K562 (cell line): ENCODE results near the gene SSR2. TPM values are rescaled to one million over a fixed set of nuclear protein-coding genes. Genes with fewer than 3 reads are reported as not detected.

Experiments used
- CBX8 ChIP-seq: fragments of 200-600 bp; sonication (generic); IDR thresholded peaks from 2 replicates; pipeline ENCODE4 v1.6.1; 2012; ENCODE audit warnings: borderline replicate concordance, mixed run types, low read depth, mild to moderate bottlenecking, moderate library complexity, mixed read lengths, low read length, control low read depth, inconsistent platforms; ENCODE audit not compliant: poor library complexity, severe bottlenecking; ENCODE audit errors: extremely low read depth
- HDAC2 ChIP-seq: fragments of 450-650 bp; IDR thresholded peaks from 2 replicates; pipeline ENCODE4 v1.6.1; 2016; ENCODE audit warnings: mild to moderate bottlenecking
- KHSRP ChIP-seq: fragments of 450-650 bp; IDR thresholded peaks from 2 replicates; pipeline ENCODE4 v1.6.1; 2017
- KLF10 ChIP-seq: fragments of 250-450 bp; sonication (Bioruptor Pico); IDR thresholded peaks from 2 replicates; pipeline ENCODE4 v1.6.1; 2021; ENCODE audit warnings: matching md5 sums
- MAFK ChIP-seq: IDR thresholded peaks from 2 replicates; pipeline ENCODE4 v1.6.1; 2011; ENCODE audit warnings: low read length, improper control_type of control experiment
- MCM3 ChIP-seq: fragments of 450-650 bp; IDR thresholded peaks from 2 replicates; pipeline ENCODE4 v1.6.1; 2016
- MTF1 ChIP-seq: fragments of 250-450 bp; sonication (Bioruptor Pico); IDR thresholded peaks from 2 replicates; pipeline ENCODE4 v1.9.0; 2021; ENCODE audit warnings: moderate library complexity, mild to moderate bottlenecking, inconsistent platforms, borderline replicate concordance
- MXI1 ChIP-seq: IDR thresholded peaks from 2 replicates; pipeline ENCODE4 v1.6.1; 2011; ENCODE audit warnings: low read depth, mild to moderate bottlenecking, improper control_type of control experiment, low read length
- PTBP1 ChIP-seq: fragments of 200-400 bp; formaldehyde crosslinking; IDR thresholded peaks from 2 replicates; pipeline ENCODE4 v1.6.1; 2017; ENCODE audit warnings: low read depth, low read length
- RFX7 ChIP-seq: fragments of 250-450 bp; sonication (Bioruptor Pico); IDR thresholded peaks from 2 replicates; pipeline ENCODE4 v1.5.1; 2021; ENCODE audit warnings: mild to moderate bottlenecking
- TAF15 ChIP-seq: fragments of 200-400 bp; formaldehyde crosslinking; IDR thresholded peaks from 2 replicates; pipeline ENCODE4 v1.6.1; 2017; ENCODE audit warnings: mild to moderate bottlenecking, low read depth, low read length, moderate library complexity
- TSHZ1 ChIP-seq: fragments of 250-450 bp; sonication (Bioruptor Pico); IDR thresholded peaks from 2 replicates; pipeline ENCODE4 v1.4.0; 2020; ENCODE audit warnings: mild to moderate bottlenecking, moderate library complexity
- UBTF ChIP-seq, 2 experiments: IDR thresholded peaks; 2 replicates each; pipeline ENCODE4 v1.6.1; 2012; ENCODE audit warnings: improper control_type of control experiment in 2 of 2, low read depth in 2 of 2, low read length in 2 of 2, borderline replicate concordance in 1 of 2
- ZMIZ1 ChIP-seq, 2 experiments: fragments of 150-350 bp in 1 of 2; IDR thresholded peaks; 2 replicates each; pipeline ENCODE4 v1.6.1; 2012 to 2016; ENCODE audit warnings: low read depth in 2 of 2, low read length in 2 of 2, mild to moderate bottlenecking in 1 of 2, moderate library complexity in 1 of 2
- ZNF398 ChIP-seq: fragments of 250-450 bp; sonication (Bioruptor Pico); IDR thresholded peaks from 2 replicates; pipeline ENCODE4 v1.8.0; 2021; ENCODE audit warnings: moderate library complexity, mild to moderate bottlenecking, inconsistent platforms
- ZNF780A ChIP-seq: fragments of 250-450 bp; sonication (Bioruptor Pico); IDR thresholded peaks from 2 replicates; pipeline ENCODE4 v1.5.0; 2021; ENCODE audit warnings: mild to moderate bottlenecking
- polyA plus RNA-seq, 8 experiments: library from polyadenylated mRNA; depleted of rRNA in 4 of 8; stranded (reverse) in 5 of 8; unstranded in 3 of 8; fragments of >200 nt; fragmentation: Nextera tagmentation in 2 of 8; fragmentation: Illumina TruSeq in 1 of 8; extraction: Ambion mirVana in 2 of 8; extraction: Trizol in 1 of 8; gene quantifications; 2 replicates each; pipeline versions ENCODE4 v1.2.1 to v1.2.3, GENCODE V29; 2011 to 2014; ENCODE audit warnings: inconsistent platforms in 1 of 8, missing spikeins in 1 of 8
- total RNA-seq, 7 experiments: library from RNA; depleted of rRNA in 6 of 7; stranded (reverse); fragments of >200 nt in 6 of 7; fragmentation: Illumina TruSeq in 2 of 7; extraction: Trizol in 2 of 7; gene quantifications; 2 replicates each; pipeline versions ENCODE4 v1.2.1 to v1.2.3, GENCODE V29; 2011 to 2021; ENCODE audit warnings: low replicate concordance in 1 of 7

The SSR2 gene
- total and polyA plus RNA-seq, 9 of the 15 experiments (the other 6 are each of a cell fraction or from before 2014, with no cell fraction given): 161 to 411 (median 240) TPM

- 0 out of 4 replicates have a peak, but pooled peaks of 1 of the 2 experiments have one; percentile 25 for TF ChIP-seq UBTF (IDR thresholded peaks at IDR 0.05; ENCODE audit: borderline replicate concordance in 1 of 2, low read depth in 2 of 2, low read length in 2 of 2)
- TF ChIP-seq MCM3: no peak
- no peak for TF ChIP-seq TSHZ1 (CRISPR knock-in tag)
- no peak for TF ChIP-seq PTBP1
- no peak for TF ChIP-seq MTF1 (CRISPR knock-in tag)
- no peak for TF ChIP-seq CBX8
- TF ChIP-seq KLF10: no peak
- TF ChIP-seq KHSRP: no peak
- no peak for TF ChIP-seq ZNF780A (CRISPR knock-in tag)
- TF ChIP-seq MXI1: no peak
- TF ChIP-seq ZNF398 (CRISPR knock-in tag): no peak
- TF ChIP-seq HDAC2: no peak; the same call in 1 of the 2 replicates
- TF ChIP-seq TAF15: no peak
- TF ChIP-seq ZMIZ1 (IDR thresholded peaks at IDR 0.05; ENCODE audit: low read depth in 2 of 2, low read length in 2 of 2): no peak
- TF ChIP-seq MAFK: no peak
- no peak for TF ChIP-seq RFX7
These were observed 37.3 kb downstream of the SSR2 start (continued) for GRCh38 chr1:155983191-155984024.
